Brain pericyte (primary cell): ENCODE data around the gene MYH14.
"Not testable (repeated sequence)": the region's sequence is repeated elsewhere in the genome, so short reads cannot be mapped to it uniquely, and the experiment has no call there.

Experiments used
- DNase-seq: peaks from one replicate; pipeline ENCODE4 v3.0.0-alpha.2; 2012; ENCODE audit warnings: low read depth, low spot score

Gene MYH14

GRCh38 chr19:50332244-50333038 lies 129.0 kb downstream of the MYH14 start:
- no peak for DNase-seq

- no peak for DNase-seq
These were observed 129.9 kb downstream of the MYH14 start for GRCh38 chr19:50333235-50333736.

GRCh38 chr19:50333737-50334617 lies 130.6 kb downstream of the MYH14 start:
- no peak for DNase-seq

- no peak for DNase-seq
These were observed 131.5 kb downstream of the MYH14 start for GRCh38 chr19:50334741-50335421.

GRCh38 chr19:50337031-50337430 lies 133.6 kb downstream of the MYH14 start:
- not testable (repeated sequence) for DNase-seq

- no peak for DNase-seq
These were observed 136.9 kb downstream of the MYH14 start for GRCh38 chr19:50340331-50340730.

- DNase-seq, result no peak
These were observed 137.7 kb downstream of the MYH14 start for GRCh38 chr19:50341091-50341564.

GRCh38 chr19:50344661-50345318 lies 141.4 kb downstream of the MYH14 start:
- no peak for DNase-seq

- not testable (repeated sequence) for DNase-seq
These were observed 143.7 kb downstream of the MYH14 start for GRCh38 chr19:50347089-50347581.

GRCh38 chr19:50349277-50350057 lies 146.0 kb downstream of the MYH14 start:
- no peak for DNase-seq

GRCh38 chr19:50352242-50352641 lies 148.8 kb downstream of the MYH14 start:
- no peak for DNase-seq

GRCh38 chr19:50353487-50353880 lies 150.1 kb downstream of the MYH14 start:
- not testable (repeated sequence) for DNase-seq

- no peak for DNase-seq
These were observed 153.3 kb downstream of the MYH14 start for GRCh38 chr19:50356691-50357177.

- no peak for DNase-seq
These were observed 154.0 kb downstream of the MYH14 start for GRCh38 chr19:50357178-50358100.

- no peak for DNase-seq
These were observed 155.3 kb downstream of the MYH14 start for GRCh38 chr19:50358483-50359327.

GRCh38 chr19:50359328-50359818 lies 156.0 kb downstream of the MYH14 start:
- DNase-seq, result no peak
